Pancreas (tissue), 10 donors: ENCODE measurements around the gene MICOS13. TPM values are rescaled to one million over a fixed set of nuclear protein-coding genes. Genes with fewer than 3 reads are reported as not detected.

Experiments
- ATAC-seq, 4 donors: fragments of 200-7000 bp; cut with Tn5 transposase; one replicate each; pipeline versions ENCODE4 v1.8.0 to v1.9.1; 2020; ENCODE audit warnings: mild to moderate bottlenecking in 4 of 4, moderate library complexity in 4 of 4
- DNase-seq, 6 donors: peaks; one replicate each; pipeline ENCODE4 v3.0.0-alpha.2; 2020
- FAIRE-seq: peaks from 2 replicates; lab custom pipeline; 2012; peaks lifted over from hg19 to GRCh38; lab: Jason Lieb, UNC
- H3K27ac ChIP-seq, 4 donors: fragments of 200-600 bp; sonication (generic); 1 replicate in 3 of 4; 2 replicates in 1 of 4; pipeline versions ENCODE4 v1.5.0 to v1.8.0; 2020
- H3K27me3 ChIP-seq, 4 donors: fragments of 200-600 bp; one replicate each; pipeline ENCODE4 v1.8.0; 2021
- H3K36me3 ChIP-seq, 3 donors: fragments of 200-600 bp; sonication (generic) in 1 of 3; one replicate each; pipeline versions ENCODE4 v1.5.0 to v1.8.0; 2020 to 2021
- H3K4me1 ChIP-seq, 3 donors: fragments of 200-600 bp; one replicate each; pipeline ENCODE4 v1.8.0; 2021
- H3K4me3 ChIP-seq, 4 donors: fragments of 200-600 bp; sonication (generic) in 2 of 4; one replicate each; pipeline versions ENCODE4 v1.5.0 to v1.8.0; 2020 to 2021
- H3K9me3 ChIP-seq, 4 donors: fragments of 200-600 bp; one replicate each; pipeline ENCODE4 v1.8.0; 2021
- WGBS, 2 donors: extraction: QIAGEN DNeasy Blood & Tissue Kit; methylation state at CpG; one replicate each; pipeline ENCODE4 v1.1.7; 2013; 5-methylcytosine and 5-hydroxymethylcytosine counted together
- intact Hi-C, 3 donors: fragments of 100-400 bp; cut with DNase I; formaldehyde crosslinking; loops; one replicate each; pipeline versions ENCODE4 v1.11.1 to v1.14.2; 2022
- polyA plus RNA-seq, 2 donors: library from polyadenylated mRNA; stranded (reverse); fragments of 200-250 nt; gene quantifications; one replicate each; pipeline ENCODE4 v1.2.3, GENCODE V29; 2013
- total RNA-seq, 6 donors: library from RNA; stranded (reverse); fragmentation: NEBNext Ultra II Directional in 4 of 6; extraction: Animal tissue kit (Norgen Biotek cat#: 25700) in 4 of 6; gene quantifications; one replicate each; pipeline versions ENCODE4 v1.2.1 to v1.2.4, GENCODE V29; 2021 to 2023
- TF ChIP-seq, protein P1 (sequence below), 4 donors: fragments of 200-600 bp; sonication (generic) in 3 of 4; IDR thresholded peaks; one replicate each; pipeline versions ENCODE4 v1.5.0 to v1.8.0; 2021; ENCODE audit warnings: antibody characterized with exemption in 4 of 4
- donor health status: healthy with polysubstance abuse.
- donor health status: DM: no; HTN: no; CAD: no; lungs with moderate emphysema.
- donor health status: DM: no; HTN: no; CAD: no.
- donor health status: control.
- donor health status: control.
- donor health status: Bipolar disorder and iron deficiency.
- donor health status: DM: yes; HTN: yes; CAD: no.
- donor health status: DM: no; HTN: no; CAD: no.
- donor health status: DM: no; HTN: no; CAD: no.
- donor health status: DM: yes; HTN: yes; CAD: no.

Gene MICOS13
- total and polyA plus RNA-seq, 8 donors = 14.0 to 77.5 (median 24.7) TPM

- Histone ChIP-seq H3K9me3 (no peaks in the 10 kb centered on the region), H3K27ac (no peak overlapping the region), H3K27me3 (no peaks in the 10 kb centered on the region), H3K4me1 (peaks cover 0 to 7% (median 6%) of the 10 kb centered on the region in 3 donors), H3K4me3 (no peak overlapping the region), H3K36me3 (peaks cover 0 to 76% (median 46%) of the 10 kb centered on the region in 3 donors)
- intact Hi-C loops = no loop called here
- ATAC-seq (no peak), FAIRE-seq (no peak), DNase-seq (peak in 2 of 6 donors; percentile 41 to 56)
- WGBS, 2 donors = 85% methylated on average over 28 of the region's 28 CpGs
- TF ChIP-seq, protein P1, sequence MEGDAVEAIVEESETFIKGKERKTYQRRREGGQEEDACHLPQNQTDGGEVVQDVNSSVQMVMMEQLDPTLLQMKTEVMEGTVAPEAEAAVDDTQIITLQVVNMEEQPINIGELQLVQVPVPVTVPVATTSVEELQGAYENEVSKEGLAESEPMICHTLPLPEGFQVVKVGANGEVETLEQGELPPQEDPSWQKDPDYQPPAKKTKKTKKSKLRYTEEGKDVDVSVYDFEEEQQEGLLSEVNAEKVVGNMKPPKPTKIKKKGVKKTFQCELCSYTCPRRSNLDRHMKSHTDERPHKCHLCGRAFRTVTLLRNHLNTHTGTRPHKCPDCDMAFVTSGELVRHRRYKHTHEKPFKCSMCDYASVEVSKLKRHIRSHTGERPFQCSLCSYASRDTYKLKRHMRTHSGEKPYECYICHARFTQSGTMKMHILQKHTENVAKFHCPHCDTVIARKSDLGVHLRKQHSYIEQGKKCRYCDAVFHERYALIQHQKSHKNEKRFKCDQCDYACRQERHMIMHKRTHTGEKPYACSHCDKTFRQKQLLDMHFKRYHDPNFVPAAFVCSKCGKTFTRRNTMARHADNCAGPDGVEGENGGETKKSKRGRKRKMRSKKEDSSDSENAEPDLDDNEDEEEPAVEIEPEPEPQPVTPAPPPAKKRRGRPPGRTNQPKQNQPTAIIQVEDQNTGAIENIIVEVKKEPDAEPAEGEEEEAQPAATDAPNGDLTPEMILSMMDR (IDR thresholded peaks at IDR 0.05) = no peak
Measured at GRCh38 chr19:5695649-5696195, 15.4 kb upstream of the MICOS13 start.

DNA sequence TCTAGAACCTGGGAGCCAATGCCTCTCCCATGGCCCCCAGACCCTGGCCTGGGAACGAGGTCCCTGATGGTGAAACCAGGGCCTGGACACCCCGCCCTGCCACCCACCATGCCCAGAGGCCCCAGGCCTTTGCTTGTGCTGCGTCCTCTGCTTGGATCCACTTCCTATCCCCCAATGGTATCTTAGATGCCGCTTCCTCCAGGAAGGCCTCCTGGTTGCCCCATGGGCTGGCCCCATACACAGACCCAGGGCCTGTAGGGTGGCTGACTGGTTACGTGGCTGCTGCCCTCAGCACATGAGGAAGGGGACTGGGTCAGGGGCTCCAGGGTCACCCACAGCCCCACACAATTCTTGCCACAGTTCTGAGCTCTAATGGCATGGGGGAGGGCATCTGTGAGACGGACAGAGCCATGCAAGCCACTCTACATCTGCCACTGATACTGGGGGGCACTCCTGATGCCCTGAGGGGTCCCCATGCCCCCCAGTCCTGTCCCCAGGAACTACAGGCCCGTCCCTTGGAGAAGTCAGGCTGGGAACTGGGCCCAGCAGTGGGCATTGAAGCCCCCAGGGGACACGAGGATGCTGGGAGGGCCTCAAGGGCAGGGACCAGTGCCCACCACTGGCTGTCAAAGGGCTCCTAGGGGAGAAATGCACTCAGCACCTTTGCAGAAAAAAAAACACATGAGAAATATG is 14.8 kb upstream of the MICOS13 start:
- H3K4me1 ChIP-seq = peaks cover 0 to 7% (median 6%) of the 10 kb centered on the region in 3 donors
- DNase-seq (no peak), ATAC-seq (no peak), FAIRE-seq (no peak)
- no peak overlapping the region for H3K4me3 ChIP-seq
- peaks cover 0 to 70% (median 46%) of the 10 kb centered on the region in 3 donors for H3K36me3 ChIP-seq
- 93 to 97% methylated on average over 8 of the region's 8 CpGs for WGBS, 2 donors
- H3K27me3 ChIP-seq = no peaks in the 10 kb centered on the region
- H3K27ac ChIP-seq = no peak overlapping the region
- intact Hi-C loops = no loop called here
- TF ChIP-seq, protein P1 (IDR thresholded peaks at IDR 0.05) = no peak
- no peaks in the 10 kb centered on the region for H3K9me3 ChIP-seq

DNA sequence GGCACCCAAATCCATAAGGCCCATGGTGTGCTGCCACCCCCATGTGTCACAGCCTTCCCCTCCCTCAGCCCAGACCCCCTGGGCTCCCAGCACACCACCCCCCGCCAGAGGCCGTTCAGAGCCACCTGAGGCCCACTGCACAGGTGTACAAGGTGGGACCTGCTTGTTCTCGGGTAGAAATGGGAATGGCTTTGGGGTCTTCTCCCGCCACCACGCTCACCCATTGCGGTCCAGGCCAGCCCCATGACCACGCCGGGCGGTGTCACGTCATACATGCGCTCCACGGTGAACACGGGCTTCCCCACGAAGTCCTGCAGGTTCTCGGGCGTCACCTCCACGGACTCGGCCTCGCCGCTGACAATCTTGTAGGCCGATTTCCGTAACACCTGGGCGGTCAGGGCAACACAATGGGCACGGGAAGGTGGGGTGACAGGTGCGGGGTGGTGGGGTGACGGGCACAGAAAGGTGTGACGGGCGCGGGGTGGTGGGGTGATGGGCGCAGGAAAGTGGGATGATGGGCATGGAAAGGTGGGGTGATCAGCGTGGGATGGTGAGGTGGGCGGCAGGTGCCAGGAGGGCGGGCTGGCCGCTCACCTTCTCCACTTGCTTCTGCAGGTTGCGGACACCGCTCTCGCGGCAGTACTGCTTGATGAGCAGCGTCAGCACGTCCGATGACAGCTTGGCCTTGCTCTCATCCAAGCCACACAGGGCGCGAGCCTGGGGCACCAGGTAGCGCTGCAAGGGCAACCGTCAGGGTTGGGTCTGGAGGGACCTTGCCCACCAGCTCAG is 14.0 kb upstream of the MICOS13 start:
- Histone ChIP-seq H3K9me3 (no peaks in the 10 kb centered on the region), H3K4me3 (no peak overlapping the region), H3K27me3 (no peaks in the 10 kb centered on the region), H3K36me3 (peaks cover 0 to 62% (median 46%) of the 10 kb centered on the region in 3 donors), H3K4me1 (peaks cover 0 to 7% (median 6%) of the 10 kb centered on the region in 3 donors), H3K27ac (no peak overlapping the region)
- intact Hi-C loops = no loop called here
- WGBS, 2 donors = 93 to 96% methylated on average over 45 of the region's 45 CpGs
- no peak for FAIRE-seq
- no peak for ATAC-seq
- peak in 4 of 6 donors; percentile 21 to 77 (median 52) for DNase-seq
- TF ChIP-seq, protein P1 (IDR thresholded peaks at IDR 0.05) = no peak

GRCh38 chr19:5693195-5694166 is 13.2 kb upstream of the MICOS13 start:
- intact Hi-C loops = no loop called here

More at GRCh38 chr19:5693195-5694166, 13.2 kb upstream of the MICOS13 start:
- Histone ChIP-seq H3K36me3 (peaks cover 0 to 53% (median 39%) of the 10 kb centered on the region in 3 donors), H3K9me3 (no peaks in the 10 kb centered on the region), H3K4me1 (peaks cover 0 to 7% (median 6%) of the 10 kb centered on the region in 3 donors), H3K4me3 (no peak overlapping the region), H3K27ac (no peak overlapping the region), H3K27me3 (no peaks in the 10 kb centered on the region)
- peak in 4 of 6 donors; percentile 28 to 84 (median 59) for DNase-seq
- ATAC-seq = no peak
- WGBS, 2 donors = 90 to 92% methylated on average over 34 to 37 of the region's 39 CpGs
- no peak for FAIRE-seq
- TF ChIP-seq, protein P1 (IDR thresholded peaks at IDR 0.05) = no peak
